ENCODE data around the gene SYT12. TPM values are rescaled to one million over a fixed set of nuclear protein-coding genes. Genes with fewer than 3 reads are reported as not detected.

SYT12 gene
- total RNA-seq, 1 experiment from 2014 or later: 0.06 TPM

DNA sequence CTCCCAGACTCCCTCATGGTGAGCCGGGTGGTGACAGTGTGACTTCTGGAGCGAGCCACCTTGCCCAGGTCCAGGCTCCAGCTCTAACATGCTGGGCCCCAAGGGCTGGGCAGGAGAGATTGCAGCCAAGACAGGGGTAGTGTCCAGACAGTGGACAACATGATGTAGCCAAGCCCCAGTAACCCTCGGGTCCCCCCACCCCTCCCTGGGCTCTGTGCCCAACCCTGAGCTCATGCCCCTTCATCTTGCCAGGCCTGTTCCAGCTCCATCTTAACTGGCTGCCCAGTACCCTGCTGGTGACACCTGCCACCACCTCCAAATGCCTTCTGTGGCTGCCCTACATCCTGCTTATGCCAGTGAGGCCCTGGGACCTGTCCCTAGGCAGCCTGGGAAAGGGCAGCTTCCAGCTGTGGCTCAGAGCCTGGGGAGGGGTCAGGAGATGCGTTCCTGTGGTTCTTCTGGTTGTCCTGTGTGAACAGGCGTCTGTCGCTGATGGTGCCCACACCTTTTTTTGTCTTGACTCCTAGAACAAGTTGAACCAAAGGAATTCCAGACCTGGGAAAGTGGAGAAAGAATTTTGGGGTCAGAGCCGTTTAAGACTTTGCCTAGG lies 12.5 kb upstream of the SYT12 start:
- H3K36me3 ChIP-seq: no peaks in the 10 kb centered on the region

DNA sequence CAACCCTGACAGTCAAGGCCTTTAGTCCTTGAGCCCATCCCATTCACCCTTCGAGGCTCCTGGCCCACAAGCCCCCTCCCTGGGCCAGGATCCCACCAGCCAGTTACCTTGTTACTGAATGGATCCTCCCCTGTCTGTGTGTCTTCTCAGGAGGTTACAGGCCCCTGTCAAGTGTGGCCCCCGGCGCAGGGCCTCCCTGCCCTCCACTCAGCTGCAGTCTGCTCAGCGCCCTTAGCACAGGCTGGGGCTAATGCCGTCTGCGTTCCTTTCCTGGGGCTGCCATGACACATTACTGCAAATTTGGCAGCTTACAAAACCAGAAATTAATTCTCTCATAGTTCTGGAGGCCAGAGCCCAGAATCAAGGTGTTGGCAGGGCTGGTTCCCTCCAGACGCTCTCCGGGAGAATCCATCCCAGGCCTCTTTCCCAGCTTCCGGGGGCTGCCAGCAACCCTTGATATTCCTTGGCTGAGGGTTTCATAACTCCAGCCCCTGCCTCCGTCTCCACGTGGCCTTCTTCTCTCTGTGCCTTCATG lies 9.4 kb upstream of the SYT12 start:
- H3K4me3 ChIP-seq: no peak overlapping the region
- DNase-seq: no peak
- H3K4me1 ChIP-seq: 0 out of 2 replicates have a peak, but pooled peaks cover 7% of the 10 kb centered on the region
- no peak overlapping the region for H3K27ac ChIP-seq
- no peaks in the 10 kb centered on the region for H3K27me3 ChIP-seq
- H3K36me3 ChIP-seq: no peaks in the 10 kb centered on the region
- H3K9me3 ChIP-seq (replicated peaks): no peaks in the 10 kb centered on the region

More for the DNA sequence above, 12.5 kb upstream of the SYT12 start:
- Histone ChIP-seq H3K27ac (no peak overlapping the region), H3K27me3 (no peaks in the 10 kb centered on the region), H3K4me1 (peaks cover 6% of the 10 kb centered on the region; the same call in 1 of the 2 replicates), H3K9me3 (replicated peaks) (no peaks in the 10 kb centered on the region), H3K4me3 (no peak overlapping the region)
- no peak for DNase-seq

DNA sequence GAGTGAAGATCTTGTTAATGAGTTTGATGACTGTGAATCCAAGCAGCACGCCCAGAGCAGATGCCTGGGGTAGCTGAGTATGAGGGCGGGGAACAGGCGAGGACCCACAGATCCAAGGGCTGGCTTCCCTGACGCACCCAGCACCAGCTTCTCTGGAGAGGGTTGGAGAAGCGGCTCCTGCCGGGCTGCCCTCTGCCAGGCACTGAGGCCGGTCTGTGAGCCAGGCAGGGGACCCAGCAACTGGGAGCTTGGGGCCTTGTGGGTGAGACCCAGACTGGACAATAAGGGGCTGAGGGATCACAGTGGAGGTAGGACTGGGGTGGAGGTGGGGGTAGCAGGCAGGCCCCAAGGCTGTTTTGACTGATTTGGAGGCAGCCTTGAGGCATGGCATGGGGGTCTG lies 8.6 kb upstream of the SYT12 start:
- DNase-seq: no peak
- H3K27ac ChIP-seq: no peak overlapping the region
- 0 out of 2 replicates have a peak, but pooled peaks cover 7% of the 10 kb centered on the region for H3K4me1 ChIP-seq
- H3K9me3 ChIP-seq (replicated peaks): no peaks in the 10 kb centered on the region
- no peaks in the 10 kb centered on the region for H3K36me3 ChIP-seq
- no peak overlapping the region for H3K4me3 ChIP-seq
- H3K27me3 ChIP-seq: no peaks in the 10 kb centered on the region

DNA sequence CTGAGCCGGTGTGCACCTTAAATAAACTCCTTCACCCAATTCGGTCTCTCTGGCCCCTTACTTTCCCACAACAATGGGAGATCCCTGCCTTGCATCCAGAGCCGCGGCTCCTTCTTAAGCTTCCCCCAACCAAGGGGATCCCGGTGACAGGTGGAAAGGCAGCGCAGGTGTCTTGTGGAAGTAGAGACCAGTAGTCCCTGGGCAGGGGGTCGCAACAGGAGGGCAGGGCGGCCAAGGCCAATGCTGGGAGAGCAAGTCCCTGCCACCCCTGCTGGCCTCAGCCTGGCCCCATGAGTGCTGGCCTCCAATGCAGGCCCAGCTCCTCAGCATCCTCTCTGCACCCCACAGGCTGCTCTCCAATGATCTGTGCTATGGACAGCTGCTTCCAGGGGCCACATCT lies 7.9 kb upstream of the SYT12 start:
- DNase-seq: peak in 1 of 2 experiments; percentile 21
- Histone ChIP-seq H3K27ac (no peak overlapping the region), H3K4me1 (0 out of 2 replicates have a peak, but pooled peaks cover 7% of the 10 kb centered on the region), H3K4me3 (no peak overlapping the region), H3K27me3 (no peaks in the 10 kb centered on the region), H3K36me3 (no peaks in the 10 kb centered on the region), H3K9me3 (replicated peaks) (no peaks in the 10 kb centered on the region)

DNA sequence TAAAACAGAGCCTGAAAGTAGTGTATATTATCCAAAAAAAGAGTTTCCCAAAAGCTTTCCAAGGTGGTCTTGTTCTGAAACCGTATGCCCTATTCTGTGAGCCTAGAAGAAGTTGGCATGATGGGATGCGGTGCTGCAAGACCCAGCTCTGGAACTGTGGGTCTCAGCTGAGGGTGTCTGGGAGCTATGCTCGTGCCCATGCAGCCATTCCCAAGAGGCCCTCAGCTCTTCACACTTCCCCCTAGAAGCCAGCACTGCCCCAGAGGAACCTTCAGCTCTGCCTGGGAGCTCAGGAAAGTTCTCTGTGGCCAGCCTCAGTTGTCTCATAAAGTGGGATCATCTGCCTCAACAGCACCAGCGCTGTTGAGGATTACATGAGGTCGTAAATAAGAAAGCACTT lies 6.4 kb upstream of the SYT12 start:
- H3K4me1 ChIP-seq: 0 out of 2 replicates have a peak, but pooled peaks cover 7% of the 10 kb centered on the region
- no peak overlapping the region for H3K4me3 ChIP-seq
- no peaks in the 10 kb centered on the region for H3K27me3 ChIP-seq
- H3K27ac ChIP-seq: no peak overlapping the region
- no peaks in the 10 kb centered on the region for H3K36me3 ChIP-seq
- DNase-seq: no peak
- no peaks in the 10 kb centered on the region for H3K9me3 ChIP-seq (replicated peaks)

DNA sequence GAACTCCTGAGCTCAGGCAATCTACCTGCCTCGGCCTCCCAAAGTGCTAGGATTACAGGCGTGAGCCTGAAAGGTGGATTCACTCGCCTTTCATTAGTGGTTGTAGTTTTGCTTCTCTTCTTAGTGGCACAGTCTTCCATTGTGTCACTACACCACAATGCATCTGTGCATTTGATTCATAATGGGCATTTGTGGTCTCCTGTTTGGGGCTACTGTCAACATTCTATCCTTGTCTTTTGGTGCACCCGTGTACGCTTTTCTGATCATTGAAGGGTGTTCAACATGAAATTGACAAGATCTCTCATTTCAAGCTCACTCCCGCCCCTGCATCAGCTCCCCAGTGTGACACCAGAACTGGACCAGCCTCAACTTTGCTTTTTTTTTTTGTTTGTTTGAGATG lies 2.0 kb upstream of the SYT12 start:
- Histone ChIP-seq H3K4me3 (no peak overlapping the region), H3K27me3 (no peaks in the 10 kb centered on the region), H3K27ac (no peak overlapping the region), H3K36me3 (no peaks in the 10 kb centered on the region), H3K4me1 (peaks cover 5% of the 10 kb centered on the region; the same call in 1 of the 2 replicates), H3K9me3 (replicated peaks) (no peaks in the 10 kb centered on the region)
- DNase-seq: no peak

DNA sequence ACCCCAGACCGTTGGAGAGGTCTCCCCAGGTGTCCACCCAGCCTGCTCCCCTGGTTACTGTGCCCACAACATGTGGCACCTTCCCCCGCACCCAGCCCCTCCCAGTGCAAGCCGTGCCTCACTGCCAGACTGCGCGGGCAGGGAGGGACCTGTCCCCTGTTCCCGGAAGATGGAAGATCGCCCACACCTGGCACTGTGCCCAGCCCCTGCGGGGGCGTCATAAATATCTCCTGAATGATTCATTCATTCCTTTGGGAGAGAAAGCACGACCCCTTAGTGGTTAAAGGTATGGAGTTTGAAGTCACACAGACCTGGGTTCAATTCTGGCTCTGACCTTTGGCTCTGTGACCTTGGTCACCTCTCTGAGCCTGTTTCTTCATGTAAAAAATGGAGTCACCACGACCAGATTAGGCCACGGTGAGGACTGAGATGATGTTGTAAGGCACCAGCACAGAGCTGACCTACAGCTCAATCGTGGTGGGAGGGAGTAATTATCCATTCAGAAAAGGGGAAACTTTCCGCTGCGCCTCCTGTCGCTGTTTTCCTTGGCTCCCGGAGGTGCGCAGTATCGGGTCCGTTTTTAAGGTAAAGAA lies 497 bp upstream of the SYT12 start:
- peak; percentile 40 to 49 for DNase-seq
- Histone ChIP-seq H3K27me3 (no peaks in the 10 kb centered on the region), H3K4me3 (no peak overlapping the region)

DNA sequence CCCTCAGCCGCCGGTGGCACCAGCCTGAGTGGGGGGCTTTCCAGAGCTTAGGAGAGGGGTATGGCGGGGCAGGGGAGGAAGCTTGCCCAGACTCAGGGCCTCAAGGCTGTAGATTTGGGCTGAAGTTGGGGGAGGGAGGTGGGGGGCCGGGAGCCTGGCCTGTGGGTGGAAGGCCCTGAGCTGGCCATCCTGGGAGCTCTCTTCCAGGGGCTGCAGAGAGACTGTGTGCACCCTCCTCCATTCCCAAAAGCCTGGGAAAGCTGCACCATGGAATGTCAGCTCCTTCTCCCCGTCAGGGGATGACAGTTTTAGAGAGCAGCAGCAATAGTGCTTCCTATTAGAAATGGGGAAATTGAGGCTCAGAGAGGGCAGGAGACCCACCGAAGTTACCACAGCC lies 1.0 kb downstream of the SYT12 start:
- Histone ChIP-seq H3K36me3 (no peaks in the 10 kb centered on the region), H3K4me1 (peaks cover 5% of the 10 kb centered on the region; the same call in 1 of the 2 replicates), H3K27me3 (0 out of 2 replicates have a peak, but pooled peaks cover 2% of the 10 kb centered on the region), H3K27ac (no peak overlapping the region), H3K9me3 (replicated peaks) (no peaks in the 10 kb centered on the region), H3K4me3 (no peak overlapping the region)
- DNase-seq: no peak

More for the DNA sequence above, 497 bp upstream of the SYT12 start:
- Histone ChIP-seq H3K9me3 (replicated peaks) (no peaks in the 10 kb centered on the region), H3K27ac (no peak overlapping the region), H3K4me1 (peaks cover 5% of the 10 kb centered on the region; the same call in 1 of the 2 replicates), H3K36me3 (no peaks in the 10 kb centered on the region)

DNA sequence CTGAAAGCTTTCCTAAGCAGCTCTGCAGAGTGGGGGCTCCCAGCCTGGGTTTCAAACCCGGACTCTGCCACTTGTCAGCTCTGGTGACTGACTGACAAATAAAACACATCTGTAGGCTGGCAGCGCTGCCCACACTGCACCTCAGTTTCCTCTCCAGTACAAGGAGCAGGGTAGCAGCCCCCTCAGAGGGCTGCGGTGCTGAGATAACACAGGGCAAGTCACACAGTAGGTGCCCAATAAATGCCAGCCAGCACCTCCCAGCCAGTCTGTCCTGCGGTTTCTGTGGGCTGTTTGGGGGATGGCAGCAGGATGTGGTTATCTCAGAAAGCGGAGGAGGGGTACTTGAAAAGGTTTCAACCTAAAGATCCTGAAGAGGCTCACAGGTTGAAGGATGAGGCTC lies 1.5 kb downstream of the SYT12 start:
- Histone ChIP-seq H3K4me3 (no peak overlapping the region), H3K27me3 (0 out of 2 replicates have a peak, but pooled peaks cover 5% of the 10 kb centered on the region), H3K27ac (no peak overlapping the region), H3K4me1 (peaks cover 5% of the 10 kb centered on the region; the same call in 1 of the 2 replicates), H3K36me3 (no peaks in the 10 kb centered on the region), H3K9me3 (replicated peaks) (no peaks in the 10 kb centered on the region)
- no peak for DNase-seq

DNA sequence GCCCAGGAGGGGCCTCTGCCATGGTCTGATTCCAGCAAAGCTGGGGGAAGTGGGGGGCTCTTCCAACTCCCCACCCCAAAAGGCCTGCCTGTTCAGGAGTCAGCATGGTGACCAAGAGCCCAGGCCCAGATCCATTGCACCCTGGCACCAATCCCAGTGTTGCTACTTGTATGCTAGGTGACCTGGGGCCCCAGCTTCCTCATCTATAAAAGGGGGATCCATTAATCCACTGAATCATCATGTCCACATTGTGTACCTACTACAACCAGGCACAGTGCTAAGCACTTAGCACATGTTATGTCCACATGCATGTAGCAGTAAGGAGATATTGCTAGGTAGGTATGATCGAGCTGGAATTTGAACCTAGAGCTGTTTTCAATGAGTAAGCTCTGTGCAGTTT lies 2.0 kb downstream of the SYT12 start:
- Histone ChIP-seq H3K4me1 (peaks cover 5% of the 10 kb centered on the region; the same call in 1 of the 2 replicates), H3K27me3 (peaks cover 5% of the 10 kb centered on the region; the same call in 1 of the 2 replicates), H3K36me3 (no peaks in the 10 kb centered on the region), H3K27ac (no peak overlapping the region), H3K9me3 (replicated peaks) (no peaks in the 10 kb centered on the region), H3K4me3 (no peak overlapping the region)
- DNase-seq: no peak

DNA sequence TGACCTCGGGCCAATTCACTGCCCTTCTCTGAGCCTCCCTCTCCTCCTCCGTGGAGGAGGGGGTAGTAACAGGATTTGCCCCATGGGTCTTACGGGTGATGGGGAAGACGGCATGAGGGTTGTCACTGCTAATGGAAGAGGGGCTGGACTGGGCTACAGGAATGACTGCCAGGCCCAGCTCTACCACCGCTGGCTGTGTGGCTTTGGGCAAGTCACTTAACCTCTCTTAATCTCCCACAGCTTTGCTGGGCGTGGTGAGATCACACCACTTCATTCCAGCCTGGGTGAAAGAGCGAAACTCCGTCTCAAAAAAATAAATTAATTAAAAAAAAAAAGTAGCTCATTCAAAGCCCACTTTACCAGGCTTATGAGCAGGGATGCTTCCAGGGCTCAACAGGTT lies 2.8 kb downstream of the SYT12 start:
- no peak overlapping the region for H3K27ac ChIP-seq
- H3K9me3 ChIP-seq (replicated peaks): no peaks in the 10 kb centered on the region
- H3K4me3 ChIP-seq: no peak overlapping the region
- H3K36me3 ChIP-seq: no peaks in the 10 kb centered on the region
- H3K4me1 ChIP-seq: peaks cover 5% of the 10 kb centered on the region; the same call in 1 of the 2 replicates
- no peak for DNase-seq
- peaks cover 9% of the 10 kb centered on the region; the same call in 1 of the 2 replicates for H3K27me3 ChIP-seq

DNA sequence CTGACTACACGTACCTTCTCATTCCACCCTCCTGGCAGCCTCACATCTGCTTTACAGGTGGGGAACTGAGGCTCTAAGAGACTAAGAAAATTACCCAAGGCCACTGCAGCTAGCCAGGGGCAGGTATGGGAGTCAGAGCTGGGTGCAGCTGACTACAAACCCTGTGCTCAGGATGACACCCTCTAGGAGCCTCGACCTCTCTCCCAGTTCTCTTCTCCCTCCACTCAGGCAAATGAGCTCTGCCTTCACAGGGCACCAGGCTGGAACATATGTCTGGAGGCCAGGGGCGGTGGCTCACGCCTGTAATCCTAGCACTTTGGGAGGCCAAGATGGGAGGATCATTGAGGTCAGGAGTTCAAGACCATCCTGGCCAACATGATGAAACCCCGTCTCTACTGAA lies 4.0 kb downstream of the SYT12 start:
- peaks cover 5% of the 10 kb centered on the region; the same call in 1 of the 2 replicates for H3K4me1 ChIP-seq
- H3K27me3 ChIP-seq: peaks cover 9% of the 10 kb centered on the region; the same call in 1 of the 2 replicates
- H3K4me3 ChIP-seq: no peak overlapping the region
- no peaks in the 10 kb centered on the region for H3K36me3 ChIP-seq
- no peak overlapping the region for H3K27ac ChIP-seq
- DNase-seq: no peak
- no peaks in the 10 kb centered on the region for H3K9me3 ChIP-seq (replicated peaks)

DNA sequence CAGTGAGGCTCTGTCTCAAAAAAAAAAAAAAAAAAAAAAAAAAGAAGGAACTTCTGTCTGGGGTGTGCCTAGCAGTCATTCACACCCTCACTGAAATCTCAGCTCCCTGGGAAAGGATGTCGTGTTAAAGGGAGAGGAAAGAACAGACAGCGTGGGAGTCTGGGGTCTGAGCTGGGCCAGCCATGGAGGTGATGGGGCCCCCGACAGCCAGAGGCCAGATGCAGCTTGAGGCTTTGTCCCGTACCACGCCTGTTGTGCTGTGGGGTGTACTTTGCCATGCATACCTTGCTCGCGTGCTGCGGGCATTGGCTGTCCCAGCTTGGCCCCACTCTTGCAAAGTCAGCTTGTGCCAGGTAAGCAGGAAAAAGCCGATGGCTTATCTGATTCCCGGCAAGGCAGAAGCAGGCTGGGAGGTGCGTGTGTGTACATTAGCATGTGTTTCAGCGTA lies 4.6 kb downstream of the SYT12 start:
- no peaks in the 10 kb centered on the region for H3K9me3 ChIP-seq (replicated peaks)
- H3K27ac ChIP-seq: no peak overlapping the region
- H3K4me1 ChIP-seq: peaks cover 2% of the 10 kb centered on the region; the same call in 1 of the 2 replicates
- no peak overlapping the region for H3K4me3 ChIP-seq
- DNase-seq: no peak
- H3K36me3 ChIP-seq: no peaks in the 10 kb centered on the region
- H3K27me3 ChIP-seq: peaks cover 9% of the 10 kb centered on the region; the same call in 1 of the 2 replicates

DNA sequence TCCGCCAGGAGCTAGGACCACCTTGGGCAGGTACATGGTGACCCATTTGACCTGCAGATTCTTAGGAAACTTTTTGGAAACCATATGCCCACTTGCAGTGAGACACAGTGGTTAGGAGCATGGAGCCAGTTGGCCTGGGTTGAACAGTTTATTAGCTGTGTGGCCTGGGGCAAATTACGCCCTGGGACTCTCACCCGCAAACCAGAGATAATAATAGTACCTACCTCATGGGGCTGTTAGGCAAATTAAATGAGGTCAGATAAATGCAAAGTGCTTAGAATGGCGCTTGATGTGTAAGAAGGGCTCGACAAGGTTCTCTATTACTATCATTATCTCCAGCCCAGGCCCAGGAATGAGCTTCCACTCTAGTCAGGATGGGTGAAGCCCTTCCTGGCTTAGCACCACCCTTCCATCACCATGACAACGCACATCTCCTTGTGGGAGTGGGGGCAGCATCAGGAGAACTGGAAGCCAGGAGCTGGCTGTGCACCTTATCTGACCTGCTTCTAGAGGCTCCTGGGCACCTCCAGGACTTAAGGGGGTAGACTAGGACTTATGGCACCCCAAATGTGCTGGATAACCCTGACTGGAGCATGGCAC lies 5.1 kb downstream of the SYT12 start:
- Histone ChIP-seq H3K36me3 (no peaks in the 10 kb centered on the region), H3K4me3 (no peak overlapping the region), H3K27ac (no peak overlapping the region), H3K27me3 (peaks cover 9% of the 10 kb centered on the region; the same call in 1 of the 2 replicates), H3K4me1 (no peaks in the 10 kb centered on the region), H3K9me3 (replicated peaks) (no peaks in the 10 kb centered on the region)
- DNase-seq: no peak

DNA sequence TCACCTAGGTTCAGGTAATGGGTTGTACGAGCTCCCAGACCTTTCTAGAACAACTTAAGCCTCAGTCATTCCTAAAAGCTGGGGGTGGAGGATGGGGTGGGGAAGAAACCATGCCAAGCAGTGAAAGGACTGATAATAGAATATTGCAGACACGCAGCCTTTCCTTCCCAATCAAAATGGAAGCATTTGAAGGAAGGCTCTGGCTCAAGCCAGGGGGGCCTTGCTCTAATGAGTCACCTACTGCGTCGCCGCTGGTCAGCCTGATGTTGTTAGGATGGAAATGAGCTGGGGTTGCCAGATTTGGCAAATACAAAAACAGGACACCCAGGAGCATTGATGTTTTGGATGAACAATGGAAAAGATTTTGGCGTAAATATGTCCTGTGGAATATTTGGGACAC lies 6.2 kb downstream of the SYT12 start:
- H3K27ac ChIP-seq: no peak overlapping the region
- H3K27me3 ChIP-seq: peaks cover 9% of the 10 kb centered on the region; the same call in 1 of the 2 replicates
- H3K4me1 ChIP-seq: peaks cover 7% of the 10 kb centered on the region; the same call in 1 of the 2 replicates
- H3K36me3 ChIP-seq: no peaks in the 10 kb centered on the region
- DNase-seq: no peak
- H3K9me3 ChIP-seq (replicated peaks): no peaks in the 10 kb centered on the region
- H3K4me3 ChIP-seq: no peak overlapping the region
